IMR-90 (cell line): Measurements from ENCODE around the gene SP140L. TPM values are rescaled to one million over a fixed set of nuclear protein-coding genes. Genes with fewer than 3 reads are reported as not detected.

Experiments used
- ATAC-seq: fragments of 200-7000 bp; cut with Tn5 transposase; 2 replicates; pipeline ENCODE4 v1.9.1; 2020; ENCODE audit warnings: low read depth, mild to moderate bottlenecking, moderate library complexity
- BruUV-seq: library from RNA; stranded (reverse); fragments of 400-500 nt; replicated peaks from 2 replicates; lab custom pipeline; 2021; lab: Mats Ljungman, UMichigan
- CTCF ChIA-PET: fragments of 300-600 bp; formaldehyde crosslinking; extraction: SDS; loops from one replicate; lab custom pipeline; 2021; ENCODE audit warnings: antibody characterized with exemption; lab: Yijun Ruan, JAX
- POLR2A ChIA-PET: fragments of 300-600 bp; sonication (Branson Sonifier 250); formaldehyde crosslinking; loops from one replicate; lab custom pipeline; 2022; ENCODE audit warnings: antibody characterized with exemption; ENCODE audit not compliant: unreplicated experiment; lab: Charles Lee
- DNase-seq: peaks from one replicate; pipeline ENCODE4 v3.0.0; 2013
- H2AFZ ChIP-seq: replicated peaks from 2 replicates; pipeline ENCODE3; 2013; ENCODE audit warnings: low read length, mild to moderate bottlenecking; ENCODE audit not compliant: poor library complexity
- H2AK5ac ChIP-seq: 2 replicates; pipeline ENCODE4 v1.6.1; 2013; ENCODE audit warnings: low read depth, low read length, inconsistent platforms
- H2AK9ac ChIP-seq: replicated peaks from 2 replicates; pipeline ENCODE3; 2013; ENCODE audit warnings: mild to moderate bottlenecking, low read depth, low read length, moderate library complexity; ENCODE audit not compliant: poor library complexity
- H2BK120ac ChIP-seq: 2 replicates; pipeline ENCODE4 v1.6.1; 2013; ENCODE audit warnings: low read depth, low read length, inconsistent platforms
- H2BK15ac ChIP-seq: 3 replicates; pipeline ENCODE4 v1.6.1; 2013; ENCODE audit warnings: low read depth, low read length, inconsistent platforms
- H2BK20ac ChIP-seq: 2 replicates; pipeline ENCODE4 v1.6.1; 2013; ENCODE audit warnings: low read depth, mild to moderate bottlenecking, inconsistent platforms, low read length, moderate library complexity
- H2BK5ac ChIP-seq: 2 replicates; pipeline ENCODE4 v1.6.1; 2013; ENCODE audit warnings: mild to moderate bottlenecking, low read depth, low read length, inconsistent platforms; ENCODE audit not compliant: poor library complexity, severe bottlenecking
- H3K14ac ChIP-seq: replicated peaks from 2 replicates; pipeline ENCODE4 v1.6.1; 2013; ENCODE audit warnings: low read depth, low read length, inconsistent platforms
- H3K18ac ChIP-seq: 2 replicates; pipeline ENCODE4 v1.6.1; 2013; ENCODE audit warnings: low read depth, low read length, control low read depth
- H3K23ac ChIP-seq: 2 replicates; pipeline ENCODE4 v1.6.1; 2013; ENCODE audit warnings: low read depth, low read length, inconsistent platforms
- H3K27ac ChIP-seq: 2 replicates; pipeline ENCODE4 v1.5.1; 2013; ENCODE audit warnings: mild to moderate bottlenecking, control low read depth, low read length; ENCODE audit not compliant: insufficient read depth
- H3K27me3 ChIP-seq: 2 replicates; pipeline ENCODE4 v1.6.1; 2013; ENCODE audit warnings: low read length; ENCODE audit not compliant: control insufficient read depth, insufficient read depth
- H3K36me3 ChIP-seq: 2 replicates; pipeline ENCODE4 v1.6.1; 2013; ENCODE audit warnings: low read length, mixed read lengths; ENCODE audit not compliant: control insufficient read depth, insufficient read depth
- H3K4ac ChIP-seq: 2 replicates; pipeline ENCODE4 v1.6.1; 2013; ENCODE audit warnings: low read depth, low read length, inconsistent platforms
- H3K4me1 ChIP-seq: 2 replicates; pipeline ENCODE4 v1.6.1; 2013; ENCODE audit warnings: low read length, mixed read lengths; ENCODE audit not compliant: control insufficient read depth, insufficient read depth
- H3K4me2 ChIP-seq: 2 replicates; pipeline ENCODE4 v1.6.1; 2013; ENCODE audit warnings: low read depth, mild to moderate bottlenecking, control low read depth, low read length, moderate library complexity
- H3K4me3 ChIP-seq: 2 replicates; pipeline ENCODE4 v1.5.1; 2013; ENCODE audit warnings: low read depth, mild to moderate bottlenecking, control low read depth, low read length, moderate library complexity; ENCODE audit not compliant: insufficient read depth
- H3K56ac ChIP-seq: 2 replicates; pipeline ENCODE4 v1.6.1; 2013; ENCODE audit warnings: low read length, inconsistent platforms; ENCODE audit not compliant: insufficient read depth; ENCODE audit errors: extremely low read depth
- H3K79me1 ChIP-seq, 2 experiments: 2 replicates each; pipeline ENCODE4 v1.6.1; 2013; ENCODE audit warnings: low read length in 2 of 2, inconsistent platforms in 1 of 2, low read depth in 1 of 2
- H3K9ac ChIP-seq: 2 replicates; pipeline ENCODE4 v1.6.1; 2013; ENCODE audit warnings: low read depth, low read length, control low read depth
- H3K9me1 ChIP-seq: 2 replicates; pipeline ENCODE4 v1.6.1; 2013; ENCODE audit warnings: low read length, inconsistent platforms; ENCODE audit not compliant: insufficient read depth
- H3K9me3 ChIP-seq: 2 replicates; pipeline ENCODE4 v1.6.1; 2013; ENCODE audit warnings: low read length; ENCODE audit not compliant: control insufficient read depth, insufficient read depth
- H4K20me1 ChIP-seq: 2 replicates; pipeline ENCODE4 v1.6.1; 2013; ENCODE audit warnings: low read length, inconsistent platforms; ENCODE audit not compliant: insufficient read depth
- H4K5ac ChIP-seq: 2 replicates; pipeline ENCODE4 v1.6.1; 2013; ENCODE audit warnings: mild to moderate bottlenecking, low read depth, low read length, control low read depth
- H4K8ac ChIP-seq, 2 experiments: 2 replicates each; pipeline ENCODE4 v1.6.1; 2013; ENCODE audit warnings: low read depth in 2 of 2, low read length in 2 of 2, control low read depth in 1 of 2, inconsistent platforms in 1 of 2
- H4K91ac ChIP-seq: 2 replicates; pipeline ENCODE4 v1.6.1; 2013; ENCODE audit warnings: low read depth, low read length, inconsistent platforms; ENCODE audit not compliant: insufficient read depth
- BHLHE40 ChIP-seq: fragments of 150-350 bp; IDR thresholded peaks from 2 replicates; pipeline ENCODE4 v1.6.1; 2016; ENCODE audit warnings: mild to moderate bottlenecking, low read depth, low read length
- CEBPB ChIP-seq: IDR thresholded peaks from 2 replicates; pipeline ENCODE4 v1.6.1; 2012; ENCODE audit warnings: low read depth, low read length, improper control_type of control experiment
- CHD1 ChIP-seq: IDR thresholded peaks from 2 replicates; pipeline ENCODE4 v1.6.1; 2012; ENCODE audit warnings: low read depth, low read length, improper control_type of control experiment
- MAFK ChIP-seq: IDR thresholded peaks from 2 replicates; pipeline ENCODE4 v1.6.1; 2012; ENCODE audit warnings: low read depth, low read length, improper control_type of control experiment
- MXI1 ChIP-seq: IDR thresholded peaks from 2 replicates; pipeline ENCODE4 v1.6.1; 2012; ENCODE audit warnings: low read depth, mild to moderate bottlenecking, low read length, moderate library complexity, borderline replicate concordance
- NFE2L2 ChIP-seq: fragments of 150-350 bp; IDR thresholded peaks from 2 replicates; pipeline ENCODE4 v1.6.1; 2016; ENCODE audit warnings: low read depth, mild to moderate bottlenecking, low read length
- POLR2A ChIP-seq: IDR thresholded peaks from 2 replicates; pipeline ENCODE4 v1.6.1; 2012; ENCODE audit warnings: mild to moderate bottlenecking, low read depth, low read length
- RAD21 ChIP-seq: IDR thresholded peaks from 2 replicates; pipeline ENCODE4 v1.6.1; 2012; ENCODE audit warnings: low read length, improper control_type of control experiment
- RCOR1 ChIP-seq: IDR thresholded peaks from 2 replicates; pipeline ENCODE4 v1.6.1; 2012; ENCODE audit warnings: mild to moderate bottlenecking, low read length, improper control_type of control experiment; ENCODE audit not compliant: insufficient replicate concordance
- RFX5 ChIP-seq: IDR thresholded peaks from 2 replicates; pipeline ENCODE4 v1.8.0; 2012; ENCODE audit warnings: low read depth, mild to moderate bottlenecking, low read length, moderate library complexity
- SMC3 ChIP-seq: fragments of 150-350 bp; IDR thresholded peaks from 2 replicates; pipeline ENCODE4 v1.6.1; 2016; ENCODE audit warnings: low read depth, mild to moderate bottlenecking, antibody characterized with exemption, low read length, moderate library complexity
- USF2 ChIP-seq: fragments of 150-350 bp; IDR thresholded peaks from 2 replicates; pipeline ENCODE4 v1.6.1; 2017; ENCODE audit warnings: mild to moderate bottlenecking, antibody characterized with exemption, low read length, low read depth
- WGBS, 2 experiments: methylation state at CpG; one replicate each; pipeline versions ENCODE4 v1.1.5 to v1.1.7; 2013; ENCODE audit warnings: missing lambda C conversion rate in 2 of 2; ENCODE audit not compliant: insufficient read length in 1 of 2; ENCODE audit errors: extremely low coverage in 2 of 2; 5-methylcytosine and 5-hydroxymethylcytosine counted together
- dilution Hi-C: fragments of 300-500 bp; cut with HindIII; formaldehyde crosslinking; loops from one replicate; pipeline ENCODE4 v1.14.3; 2018; ENCODE audit warnings: low sequenced_read_pairs; ENCODE audit not compliant: unreplicated experiment
- in situ Hi-C: fragments of 300-500 bp; cut with MboI; formaldehyde crosslinking; loops from 3 replicates; pipeline ENCODE4 v1.14.3; 2019; ENCODE audit warnings: low sequenced_read_pairs, inconsistent platforms, mixed read lengths
- intact Hi-C: fragments of 100-400 bp; cut with micrococcal nuclease; formaldehyde crosslinking; loops from 2 replicates; pipeline ENCODE4 v1.10.0; 2022
- polyA plus RNA-seq, 3 experiments: library from polyadenylated mRNA; depleted of rRNA; stranded (reverse); fragments of >200 nt; gene quantifications; 2 replicates each; pipeline ENCODE4 v1.2.3, GENCODE V29; 2012; ENCODE audit warnings: low replicate concordance in 1 of 3
- total RNA-seq: library from RNA; depleted of rRNA; stranded (reverse); fragments of >200 nt; gene quantifications from 2 replicates; pipeline ENCODE4 v1.2.3, GENCODE V29; 2012
- TF ChIP-seq, protein P1 (sequence below): fragments of 150-350 bp; IDR thresholded peaks from 2 replicates; pipeline ENCODE4 v1.6.1; 2016; ENCODE audit warnings: low read depth, mild to moderate bottlenecking, low read length, moderate library complexity, borderline replicate concordance
- TF ChIP-seq, protein P2 (sequence below): conservative IDR thresholded peaks from 2 replicates; pipeline ENCODE4 v1.5.1; 2012; ENCODE audit warnings: mild to moderate bottlenecking, low read depth, low read length, improper control_type of control experiment

Gene SP140L
- total and polyA plus RNA-seq, 2 of the 4 experiments (the other 2 are of a cell fraction): 5.4 to 11.2 TPM

- TF ChIP-seq BHLHE40 (no peak), RCOR1 (no peak)
These were observed 19.5 kb upstream of the SP140L start (continued) for GRCh38 chr2:230307485-230307884.

GRCh38 chr2:230308402-230309000 is 18.5 kb upstream of the SP140L start:
- Histone ChIP-seq H3K36me3 (no peaks in the 10 kb centered on the region), H3K27me3 (no peaks in the 10 kb centered on the region), H3K4me1 (peaks cover 2% of the 10 kb centered on the region; the same call in 1 of the 2 replicates), H2AK9ac (no peak overlapping the region), H4K91ac (no peak overlapping the region), H2AFZ (no peak overlapping the region), H3K14ac (no peak overlapping the region), H3K4ac (no peak overlapping the region), H3K4me3 (no peak overlapping the region), H3K9me3 (no peaks in the 10 kb centered on the region), H2AK5ac (no peak overlapping the region), H2BK120ac (no peak overlapping the region), H3K27ac (no peak overlapping the region), H2BK5ac (no peak overlapping the region), H3K4me2 (no peak overlapping the region), H3K79me1 (no peaks in the 10 kb centered on the region), H2BK15ac (no peak overlapping the region), H2BK20ac (no peak overlapping the region), H4K20me1 (no peaks in the 10 kb centered on the region), H4K5ac (no peak overlapping the region), H3K56ac (no peak overlapping the region), H3K18ac (no peak overlapping the region), H3K9ac (no peak overlapping the region), H3K23ac (no peak overlapping the region), H4K8ac (no peak overlapping the region), H3K9me1 (peaks cover 2% of the 10 kb centered on the region; the same call in 1 of the 2 replicates)
- no TSS peak for BruUV-seq
- DNase-seq (no peak), ATAC-seq (no peak)
- ChIA-PET POLR2A (no interaction called here), CTCF (no interaction called here)
- TF ChIP-seq RCOR1 (no peak), MXI1 (no peak), POLR2A (no peak), RAD21 (no peak), SMC3 (no peak), MAFK (no peak), USF2 (no peak), RFX5 (no peak), CHD1 (no peak), NFE2L2 (no peak), CEBPB (no peak), BHLHE40 (no peak)
- TF ChIP-seq, protein P1, sequence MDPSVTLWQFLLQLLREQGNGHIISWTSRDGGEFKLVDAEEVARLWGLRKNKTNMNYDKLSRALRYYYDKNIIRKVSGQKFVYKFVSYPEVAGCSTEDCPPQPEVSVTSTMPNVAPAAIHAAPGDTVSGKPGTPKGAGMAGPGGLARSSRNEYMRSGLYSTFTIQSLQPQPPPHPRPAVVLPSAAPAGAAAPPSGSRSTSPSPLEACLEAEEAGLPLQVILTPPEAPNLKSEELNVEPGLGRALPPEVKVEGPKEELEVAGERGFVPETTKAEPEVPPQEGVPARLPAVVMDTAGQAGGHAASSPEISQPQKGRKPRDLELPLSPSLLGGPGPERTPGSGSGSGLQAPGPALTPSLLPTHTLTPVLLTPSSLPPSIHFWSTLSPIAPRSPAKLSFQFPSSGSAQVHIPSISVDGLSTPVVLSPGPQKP: no peak
- TF ChIP-seq, protein P2, sequence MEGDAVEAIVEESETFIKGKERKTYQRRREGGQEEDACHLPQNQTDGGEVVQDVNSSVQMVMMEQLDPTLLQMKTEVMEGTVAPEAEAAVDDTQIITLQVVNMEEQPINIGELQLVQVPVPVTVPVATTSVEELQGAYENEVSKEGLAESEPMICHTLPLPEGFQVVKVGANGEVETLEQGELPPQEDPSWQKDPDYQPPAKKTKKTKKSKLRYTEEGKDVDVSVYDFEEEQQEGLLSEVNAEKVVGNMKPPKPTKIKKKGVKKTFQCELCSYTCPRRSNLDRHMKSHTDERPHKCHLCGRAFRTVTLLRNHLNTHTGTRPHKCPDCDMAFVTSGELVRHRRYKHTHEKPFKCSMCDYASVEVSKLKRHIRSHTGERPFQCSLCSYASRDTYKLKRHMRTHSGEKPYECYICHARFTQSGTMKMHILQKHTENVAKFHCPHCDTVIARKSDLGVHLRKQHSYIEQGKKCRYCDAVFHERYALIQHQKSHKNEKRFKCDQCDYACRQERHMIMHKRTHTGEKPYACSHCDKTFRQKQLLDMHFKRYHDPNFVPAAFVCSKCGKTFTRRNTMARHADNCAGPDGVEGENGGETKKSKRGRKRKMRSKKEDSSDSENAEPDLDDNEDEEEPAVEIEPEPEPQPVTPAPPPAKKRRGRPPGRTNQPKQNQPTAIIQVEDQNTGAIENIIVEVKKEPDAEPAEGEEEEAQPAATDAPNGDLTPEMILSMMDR: no peak
- intact Hi-C loops: no loop called here
- in situ Hi-C loops: no loop called here
- 88% methylated on average over 6 of the region's 12 CpGs; no CpG with 5 or more reads in 1 of the 2 experiments for WGBS, 2 experiments
- dilution Hi-C loops: no loop called here
